ENCODE measurements around the gene KRT85. TPM values are rescaled to one million over a fixed set of nuclear protein-coding genes. Genes with fewer than 3 reads are reported as not detected.

Gene KRT85
- total and polyA plus RNA-seq, 4 donors: not detected

DNA sequence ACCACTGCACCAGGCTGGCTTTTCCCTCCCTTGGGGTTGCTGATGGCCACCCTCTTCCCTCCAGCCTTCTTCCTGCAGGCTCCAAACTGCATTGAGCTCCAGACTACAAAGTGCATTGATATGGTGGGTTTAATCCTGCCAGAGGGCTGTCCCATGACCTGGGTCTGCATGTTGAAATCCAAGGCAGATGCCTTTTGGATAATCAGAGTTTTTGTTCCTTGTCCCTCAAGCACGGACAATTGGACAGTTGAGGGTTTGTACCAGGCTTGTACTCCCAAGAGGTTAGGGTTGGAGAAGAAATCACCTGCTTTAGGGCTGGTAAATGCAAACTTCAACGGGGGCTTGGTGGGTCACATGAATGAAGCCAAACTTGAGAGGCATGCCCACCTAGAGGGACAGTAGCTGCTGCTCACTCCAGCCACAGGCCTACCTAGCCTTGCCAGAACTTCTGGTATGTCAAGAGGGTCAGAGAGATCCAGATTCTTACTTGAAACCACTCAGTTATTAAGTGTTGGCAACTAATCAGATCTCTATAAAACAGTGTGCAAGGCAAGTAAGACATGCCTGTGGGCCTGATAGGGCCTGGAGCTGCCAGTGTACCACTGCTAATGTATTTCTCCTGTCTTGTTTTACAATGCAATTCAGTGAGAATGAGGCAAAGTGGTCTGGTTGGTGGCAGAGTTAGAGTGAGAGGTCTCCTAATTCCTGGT is 24.3 kb downstream of the KRT85 start:
- H3K36me3 ChIP-seq (ENCODE audit: control insufficient read depth in 1 of 2, insufficient read depth in 2 of 2, low read length in 1 of 2): no peaks in the 10 kb centered on the region
- H3K4me3 ChIP-seq (ENCODE audit: low read length in 2 of 2): no peak overlapping the region
- H3K9me3 ChIP-seq (ENCODE audit: control insufficient read depth, low read length): peaks cover 2% of the 10 kb centered on the region
- intact Hi-C loops (cut with DNase I): no loop called here
- no peaks in the 10 kb centered on the region for H3K27me3 ChIP-seq (ENCODE audit: control insufficient read depth in 1 of 2, insufficient read depth in 2 of 2, low read length in 1 of 2)
- ATAC-seq (ENCODE audit: low FRiP score) (no peak), DNase-seq (no peak)
- H3K27ac ChIP-seq (ENCODE audit: low read depth in 1 of 2, low read length in 2 of 2): no peak overlapping the region
- no peaks in the 10 kb centered on the region for H3K4me1 ChIP-seq (ENCODE audit: control insufficient read depth in 1 of 2, insufficient read depth in 2 of 2, low read length in 2 of 2)
- whole genome bisulfite sequencing, 2 donors: 95 to 98% methylated on average over 2 of the region's 2 CpGs

DNA sequence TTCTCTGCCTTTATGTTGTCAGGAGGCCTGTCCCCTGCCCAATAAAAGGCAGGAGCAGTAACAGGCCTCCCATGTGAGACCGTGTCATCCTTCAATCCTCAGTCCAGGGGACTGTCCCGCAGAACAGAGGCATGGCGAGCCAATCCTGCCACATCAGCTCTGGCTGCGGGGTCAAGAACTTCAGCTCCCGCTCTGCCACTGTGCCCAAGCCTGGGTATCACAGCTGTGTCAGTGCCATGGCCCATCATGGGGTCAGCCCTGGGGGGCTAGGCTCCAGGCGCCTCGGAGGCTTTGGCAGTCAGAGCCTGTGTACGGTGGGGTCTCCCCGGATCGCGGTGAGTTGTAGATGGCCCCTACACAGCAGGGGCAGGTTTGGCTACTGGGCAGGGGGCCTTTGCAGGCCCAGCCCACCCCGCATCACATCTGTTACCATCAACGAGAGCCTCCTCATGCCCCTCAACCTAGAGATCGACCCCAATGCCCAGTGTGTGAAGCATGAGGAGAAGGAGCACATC is 26.2 kb downstream of the KRT85 start:
- Histone ChIP-seq H3K4me1 (ENCODE audit: control insufficient read depth in 1 of 2, insufficient read depth in 2 of 2, low read length in 2 of 2) (no peaks in the 10 kb centered on the region), H3K27me3 (ENCODE audit: control insufficient read depth in 1 of 2, insufficient read depth in 2 of 2, low read length in 1 of 2) (no peaks in the 10 kb centered on the region), H3K36me3 (ENCODE audit: control insufficient read depth in 1 of 2, insufficient read depth in 2 of 2, low read length in 1 of 2) (no peaks in the 10 kb centered on the region), H3K27ac (ENCODE audit: low read depth in 1 of 2, low read length in 2 of 2) (no peak overlapping the region), H3K9me3 (ENCODE audit: control insufficient read depth, low read length) (peaks cover 2% of the 10 kb centered on the region), H3K4me3 (ENCODE audit: low read length in 2 of 2) (no peak overlapping the region)
- ATAC-seq (ENCODE audit: low FRiP score) (peak; percentile 32), DNase-seq (peak in 1 of 2 donors; percentile 62)
- WGBS, 2 donors: 96 to 98% methylated on average over 14 of the region's 14 CpGs
- intact Hi-C loops (cut with DNase I): no loop called here

DNA sequence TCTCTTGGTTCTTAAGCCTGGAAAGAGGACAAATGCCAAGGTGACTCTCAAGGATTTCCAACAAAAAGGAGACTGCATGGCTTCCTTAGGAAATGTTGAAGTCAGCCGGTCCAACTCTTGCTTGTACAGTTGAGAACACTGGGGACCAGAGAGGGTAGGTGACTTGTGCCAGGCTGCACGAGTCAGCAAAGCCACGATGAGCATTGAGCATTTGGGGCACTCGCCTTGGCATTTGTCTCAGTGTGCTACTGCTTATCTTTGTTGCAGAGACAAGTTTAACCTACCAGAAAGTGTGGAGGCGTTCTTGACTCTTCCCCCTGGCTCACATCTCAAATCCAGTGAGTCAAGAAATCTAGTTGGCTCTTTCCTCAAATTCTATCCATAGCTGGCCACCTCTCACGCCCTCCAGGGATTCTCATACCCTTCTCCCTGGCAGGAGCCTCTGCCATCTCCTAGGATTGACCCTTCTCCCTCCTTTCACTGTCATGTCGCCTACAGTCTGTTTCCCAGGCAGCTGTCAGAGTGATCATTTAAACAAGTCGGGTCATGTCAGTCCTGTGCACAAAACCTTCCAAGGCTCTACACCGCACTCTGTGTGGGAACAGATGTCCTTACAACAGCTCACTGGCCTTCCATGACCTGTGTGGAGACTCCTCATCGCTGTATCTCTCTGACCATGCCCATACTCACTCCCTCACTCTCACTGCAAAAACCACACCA is 28.9 kb downstream of the KRT85 start:
- WGBS, 2 donors: 84 to 85% methylated on average over 10 of the region's 10 CpGs
- DNase-seq (peak in 1 of 2 donors; percentile 30), ATAC-seq (ENCODE audit: low FRiP score) (no peak)
- Histone ChIP-seq H3K4me1 (ENCODE audit: control insufficient read depth in 1 of 2, insufficient read depth in 2 of 2, low read length in 2 of 2) (no peaks in the 10 kb centered on the region), H3K27me3 (ENCODE audit: control insufficient read depth in 1 of 2, insufficient read depth in 2 of 2, low read length in 1 of 2) (no peaks in the 10 kb centered on the region), H3K4me3 (ENCODE audit: low read length in 2 of 2) (no peak overlapping the region), H3K36me3 (ENCODE audit: control insufficient read depth in 1 of 2, insufficient read depth in 2 of 2, low read length in 1 of 2) (no peaks in the 10 kb centered on the region), H3K27ac (ENCODE audit: low read depth in 1 of 2, low read length in 2 of 2) (no peak overlapping the region), H3K9me3 (ENCODE audit: control insufficient read depth, low read length) (peaks cover 2% of the 10 kb centered on the region)
- intact Hi-C loops (cut with DNase I): no loop called here

DNA sequence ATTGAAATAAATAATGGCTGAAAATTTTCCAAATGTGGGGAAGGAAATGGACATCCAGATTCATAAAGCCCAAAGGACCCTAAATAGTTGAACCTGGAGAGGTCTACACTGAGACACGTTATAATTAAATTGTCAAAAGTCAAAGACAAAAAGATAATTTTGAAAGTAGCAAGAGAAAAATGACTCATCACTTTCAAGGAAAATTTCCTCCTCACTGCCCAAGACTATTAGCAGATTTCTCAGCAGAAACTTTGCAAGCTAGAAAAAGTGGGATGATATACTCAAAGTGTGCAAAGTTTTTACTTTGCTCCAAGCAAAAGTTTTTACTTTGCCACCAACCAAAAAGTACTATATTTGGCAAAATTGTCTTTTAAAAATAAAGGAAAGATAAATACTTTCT is 30.2 kb downstream of the KRT85 start:
- Histone ChIP-seq H3K36me3 (ENCODE audit: control insufficient read depth in 1 of 2, insufficient read depth in 2 of 2, low read length in 1 of 2) (no peaks in the 10 kb centered on the region), H3K4me1 (ENCODE audit: control insufficient read depth in 1 of 2, insufficient read depth in 2 of 2, low read length in 2 of 2) (no peaks in the 10 kb centered on the region), H3K27ac (ENCODE audit: low read depth in 1 of 2, low read length in 2 of 2) (no peak overlapping the region), H3K27me3 (ENCODE audit: control insufficient read depth in 1 of 2, insufficient read depth in 2 of 2, low read length in 1 of 2) (no peaks in the 10 kb centered on the region), H3K4me3 (ENCODE audit: low read length in 2 of 2) (no peak overlapping the region), H3K9me3 (ENCODE audit: control insufficient read depth, low read length) (peaks cover 2% of the 10 kb centered on the region)
- WGBS, 2 donors: 49 to 56% methylated on average over 1 of the region's 1 CpG
- intact Hi-C loops (cut with DNase I): no loop called here
- ATAC-seq (ENCODE audit: low FRiP score) (no peak), DNase-seq (no peak)

DNA sequence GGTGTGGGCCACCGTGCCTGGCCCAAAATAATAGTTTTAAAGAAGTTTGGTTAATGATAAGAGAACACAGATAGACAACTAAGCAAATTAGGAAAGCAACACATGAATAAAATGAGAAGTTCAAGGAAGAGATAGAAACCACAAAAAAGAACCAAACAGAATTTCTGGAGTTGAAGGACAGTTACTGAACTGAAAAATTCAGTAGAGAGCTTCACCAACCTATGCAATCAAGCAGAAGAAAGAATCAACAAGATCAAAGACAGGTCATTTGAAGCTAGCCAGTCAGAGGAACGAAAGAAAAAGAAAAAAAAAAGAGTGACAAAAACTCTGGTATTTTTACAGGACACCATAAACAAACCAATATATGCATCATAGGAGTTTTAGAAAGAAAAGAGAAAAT is 30.6 kb downstream of the KRT85 start:
- Histone ChIP-seq H3K27me3 (ENCODE audit: control insufficient read depth in 1 of 2, insufficient read depth in 2 of 2, low read length in 1 of 2) (no peaks in the 10 kb centered on the region), H3K9me3 (ENCODE audit: control insufficient read depth, low read length) (peaks cover 2% of the 10 kb centered on the region), H3K4me3 (ENCODE audit: low read length in 2 of 2) (no peak overlapping the region), H3K27ac (ENCODE audit: low read depth in 1 of 2, low read length in 2 of 2) (no peak overlapping the region), H3K4me1 (ENCODE audit: control insufficient read depth in 1 of 2, insufficient read depth in 2 of 2, low read length in 2 of 2) (no peaks in the 10 kb centered on the region), H3K36me3 (ENCODE audit: control insufficient read depth in 1 of 2, insufficient read depth in 2 of 2, low read length in 1 of 2) (no peaks in the 10 kb centered on the region)
- WGBS, 2 donors: 76 to 81% methylated on average over 2 of the region's 2 CpGs
- intact Hi-C loops (cut with DNase I): no loop called here
- ATAC-seq (ENCODE audit: low FRiP score): no peak
- no peak for DNase-seq

- Histone ChIP-seq H3K9me3 (ENCODE audit: control insufficient read depth, low read length) (peaks cover 2% of the 10 kb centered on the region), H3K36me3 (ENCODE audit: control insufficient read depth in 1 of 2, insufficient read depth in 2 of 2, low read length in 1 of 2) (no peaks in the 10 kb centered on the region), H3K4me3 (ENCODE audit: low read length in 2 of 2) (no peak overlapping the region), H3K4me1 (ENCODE audit: control insufficient read depth in 1 of 2, insufficient read depth in 2 of 2, low read length in 2 of 2) (no peaks in the 10 kb centered on the region), H3K27ac (ENCODE audit: low read depth in 1 of 2, low read length in 2 of 2) (no peak overlapping the region), H3K27me3 (ENCODE audit: control insufficient read depth in 1 of 2, insufficient read depth in 2 of 2, low read length in 1 of 2) (no peaks in the 10 kb centered on the region)
- WGBS, 2 donors: 44 to 52% methylated on average over 4 of the region's 4 CpGs
- no peak for ATAC-seq (ENCODE audit: low FRiP score)
- intact Hi-C loops (cut with DNase I): no loop called here
- peak in 1 of 2 donors; percentile 59 for DNase-seq
Measured at GRCh38 chr12:52335598-52336262, 31.6 kb downstream of the KRT85 start.

DNA sequence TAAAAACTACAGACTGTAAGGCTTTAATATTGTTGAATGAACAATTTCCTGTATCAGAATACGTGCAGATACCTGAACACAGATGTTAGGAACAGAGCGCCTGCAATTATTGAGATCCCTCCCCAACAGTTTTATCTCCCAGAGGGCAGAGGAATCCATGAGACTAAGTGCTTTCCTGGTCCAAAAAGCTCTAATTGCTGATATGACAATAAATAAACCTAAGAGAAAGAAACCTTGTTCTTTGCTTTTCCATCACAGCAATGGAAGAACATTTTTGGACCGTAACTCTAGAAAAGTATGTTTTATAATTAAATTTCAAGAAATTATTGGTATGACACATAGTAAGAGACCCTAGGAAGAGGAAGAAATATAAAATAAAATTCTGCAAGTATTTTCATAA is 33.1 kb downstream of the KRT85 start:
- Histone ChIP-seq H3K9me3 (ENCODE audit: control insufficient read depth, low read length) (peaks cover 2% of the 10 kb centered on the region), H3K4me1 (ENCODE audit: control insufficient read depth in 1 of 2, insufficient read depth in 2 of 2, low read length in 2 of 2) (no peaks in the 10 kb centered on the region), H3K27me3 (ENCODE audit: control insufficient read depth in 1 of 2, insufficient read depth in 2 of 2, low read length in 1 of 2) (no peaks in the 10 kb centered on the region), H3K4me3 (ENCODE audit: low read length in 2 of 2) (no peak overlapping the region), H3K36me3 (ENCODE audit: control insufficient read depth in 1 of 2, insufficient read depth in 2 of 2, low read length in 1 of 2) (no peaks in the 10 kb centered on the region), H3K27ac (ENCODE audit: low read depth in 1 of 2, low read length in 2 of 2) (no peak overlapping the region)
- DNase-seq (no peak), ATAC-seq (ENCODE audit: low FRiP score) (no peak)
- intact Hi-C loops (cut with DNase I): no loop called here
- WGBS, 2 donors: 93 to 96% methylated on average over 3 of the region's 3 CpGs

GRCh38 chr12:52333321-52333720 is 34.0 kb downstream of the KRT85 start:
- WGBS, 2 donors: 90 to 91% methylated on average over 3 of the region's 3 CpGs
- ATAC-seq (ENCODE audit: low FRiP score): no peak
- no peak for DNase-seq
- Histone ChIP-seq H3K4me3 (ENCODE audit: low read length in 2 of 2) (no peak overlapping the region), H3K36me3 (ENCODE audit: control insufficient read depth in 1 of 2, insufficient read depth in 2 of 2, low read length in 1 of 2) (no peaks in the 10 kb centered on the region), H3K27me3 (ENCODE audit: control insufficient read depth in 1 of 2, insufficient read depth in 2 of 2, low read length in 1 of 2) (no peaks in the 10 kb centered on the region), H3K9me3 (ENCODE audit: control insufficient read depth, low read length) (peaks cover 2% of the 10 kb centered on the region), H3K4me1 (ENCODE audit: control insufficient read depth in 1 of 2, insufficient read depth in 2 of 2, low read length in 2 of 2) (no peaks in the 10 kb centered on the region), H3K27ac (ENCODE audit: low read depth in 1 of 2, low read length in 2 of 2) (no peak overlapping the region)
- intact Hi-C loops (cut with DNase I): no loop called here

Data from aorta (tissue), 5 donors.